K562 (cell line): Measurements from ENCODE around the gene CEACAM8. TPM values are rescaled to one million over a fixed set of nuclear protein-coding genes. Genes with fewer than 3 reads are reported as not detected.

Experiments used
- ATAC-seq: fragments of 200-7000 bp; cut with Tn5 transposase; 3 replicates; pipeline ENCODE4 v1.9.1; 2020; ENCODE audit warnings: moderate library complexity
- BruUV-seq: library from RNA; stranded (reverse); fragments of 400-500 nt; replicated peaks from 2 replicates; lab custom pipeline; 2021; lab: Mats Ljungman, UMichigan
- CTCF ChIA-PET: fragments of 300-600 bp; formaldehyde crosslinking; extraction: SDS; loops from one replicate; lab custom pipeline; 2021; ENCODE audit warnings: low intra/inter-chr PET ratio; lab: Yijun Ruan, JAX
- POLR2A ChIA-PET: fragments of 300-600, 350-650 bp; sonication (Branson Sonifier 250); formaldehyde crosslinking; extraction: SDS; loops from one replicate; lab custom pipeline; 2021; ENCODE audit warnings: antibody characterized with exemption, inconsistent platforms; lab: Yijun Ruan, JAX
- DNase-seq, 4 experiments: peaks; one replicate each; pipeline versions ENCODE4 v3.0.0 to v3.0.0-alpha.2; 2011 to 2018; ENCODE audit warnings: low spot score in 3 of 4, mixed read lengths in 3 of 4; ENCODE audit errors: extremely low read depth in 1 of 4
- FAIRE-seq: peaks from 2 replicates; lab custom pipeline; 2011; peaks lifted over from hg19 to GRCh38; lab: Jason Lieb, UNC
- H2AFZ ChIP-seq: 2 replicates; pipeline ENCODE4 v1.6.0; 2011; ENCODE audit warnings: low read depth, low read length, control low read depth, inconsistent platforms
- H3K27ac ChIP-seq: fragments of 200-600 bp; 3 replicates; pipeline ENCODE4 v1.8.0; 2011; ENCODE audit warnings: low read depth, mild to moderate bottlenecking, control low read depth, inconsistent platforms, low read length, moderate library complexity, mixed read lengths; ENCODE audit errors: extremely low read depth
- H3K27me3 ChIP-seq, 2 experiments: fragments of 300-600 bp in 1 of 2; 2 replicates in 1 of 2; 3 replicates in 1 of 2; pipeline versions ENCODE4 v1.6.0 to v1.8.0; 2011; ENCODE audit warnings: inconsistent platforms in 2 of 2, low read length in 2 of 2, mild to moderate bottlenecking in 1 of 2, mixed read lengths in 1 of 2, moderate library complexity in 1 of 2; ENCODE audit not compliant: control insufficient read depth in 2 of 2, insufficient read depth in 2 of 2
- H3K36me3 ChIP-seq: fragments of 300-600 bp; 3 replicates; pipeline ENCODE4 v1.8.0; 2011; ENCODE audit warnings: mild to moderate bottlenecking, low read length, inconsistent platforms; ENCODE audit not compliant: control insufficient read depth, insufficient read depth
- H3K4me1 ChIP-seq, 2 experiments: fragments of 200-600 bp in 1 of 2; replicated peaks in 1 of 2; 2 replicates in 1 of 2; 3 replicates in 1 of 2; pipeline versions ENCODE4 v1.5.1 to v1.8.0; 2011; ENCODE audit warnings: inconsistent platforms in 2 of 2, low read length in 2 of 2, mild to moderate bottlenecking in 1 of 2, mixed read lengths in 1 of 2, moderate library complexity in 1 of 2; ENCODE audit not compliant: control insufficient read depth in 2 of 2, insufficient read depth in 2 of 2
- H3K4me2 ChIP-seq: 2 replicates; pipeline ENCODE4 v1.6.1; 2011; ENCODE audit warnings: low read length, control low read depth, inconsistent platforms, mixed read lengths; ENCODE audit not compliant: insufficient read depth
- H3K4me3 ChIP-seq: fragments of 200-600 bp; sonication (generic), shearing (Covaris generic); 2 replicates; pipeline ENCODE4 v1.5.1; 2016; ENCODE audit warnings: control low read depth, inconsistent platforms
- H3K79me2 ChIP-seq: fragments of 200-600 bp; 3 replicates; pipeline ENCODE4 v1.8.0; 2011; ENCODE audit warnings: low read length, inconsistent platforms; ENCODE audit not compliant: control insufficient read depth, insufficient read depth
- H3K9ac ChIP-seq, 2 experiments: 2 replicates each; pipeline versions ENCODE4 v1.6.0 to v1.6.1; 2011; ENCODE audit warnings: low read depth in 2 of 2, low read length in 2 of 2, control low read depth in 1 of 2, inconsistent platforms in 1 of 2, mild to moderate bottlenecking in 1 of 2, mixed read lengths in 1 of 2; ENCODE audit not compliant: insufficient read depth in 1 of 2
- H3K9me1 ChIP-seq: one replicate; pipeline ENCODE4 v1.6.0; 2011; ENCODE audit warnings: inconsistent platforms, mild to moderate bottlenecking, low read length, moderate library complexity; ENCODE audit not compliant: control insufficient read depth, insufficient read depth
- H3K9me3 ChIP-seq: replicated peaks from 2 replicates; pipeline ENCODE4 v1.5.1; 2011; ENCODE audit warnings: low read depth, low read length, inconsistent platforms; ENCODE audit not compliant: control insufficient read depth, insufficient read depth
- H4K20me1 ChIP-seq: replicated peaks from 2 replicates; pipeline ENCODE4 v1.6.1; 2011; ENCODE audit warnings: low read length, inconsistent platforms, mixed read lengths; ENCODE audit not compliant: control insufficient read depth, insufficient read depth
- CHD1 ChIP-seq: fragments of 200-600 bp; sonication (generic); IDR thresholded peaks from one replicate; pipeline ENCODE4 v1.6.1; 2012; ENCODE audit warnings: mild to moderate bottlenecking, moderate library complexity, low read length, inconsistent platforms
- DNMT1 ChIP-seq: fragments of 450-650 bp; IDR thresholded peaks from 2 replicates; pipeline ENCODE4 v1.6.1; 2016; ENCODE audit warnings: antibody characterized with exemption, mild to moderate bottlenecking
- GABPA ChIP-seq: fragments of 200-800 bp; sonication (Bioruptor generic); conservative IDR thresholded peaks from 2 replicates; pipeline ENCODE4 v1.6.1; 2016; ENCODE audit warnings: low read depth, missing genetic modification characterization, missing compliant biosample characterization
- GATA2 ChIP-seq: sonication (generic); formaldehyde crosslinking; IDR thresholded peaks from 2 replicates; pipeline ENCODE4 v1.4.0; 2020; ENCODE audit warnings: mild to moderate bottlenecking, missing genetic modification reagents
- GATAD2B ChIP-seq: fragments of 450-650 bp; IDR thresholded peaks from 2 replicates; pipeline ENCODE4 v1.6.1; 2017; ENCODE audit warnings: mild to moderate bottlenecking, borderline replicate concordance
- LCOR ChIP-seq: sonication (generic); formaldehyde crosslinking; IDR thresholded peaks from 2 replicates; pipeline ENCODE4 v1.8.0; 2022; ENCODE audit warnings: mild to moderate bottlenecking, missing genetic modification reagents
- NEUROD1 ChIP-seq: fragments of 150-350 bp; IDR thresholded peaks from 2 replicates; pipeline ENCODE4 v1.6.1; 2014; ENCODE audit warnings: borderline replicate concordance, low read length, low read depth; ENCODE audit not compliant: partially characterized antibody
- NFXL1 ChIP-seq: fragments of 450-650 bp; formaldehyde crosslinking; IDR thresholded peaks from 2 replicates; pipeline ENCODE4 v1.4.0; 2021; ENCODE audit warnings: mild to moderate bottlenecking
- NR2C1 ChIP-seq, 2 experiments: fragments of 450-650 bp; IDR thresholded peaks; 2 replicates each; pipeline ENCODE4 v1.6.1; 2017; ENCODE audit warnings: mild to moderate bottlenecking in 2 of 2, antibody characterized with exemption in 1 of 2, inconsistent platforms in 1 of 2, missing compliant biosample characterization in 1 of 2, missing genetic modification characterization in 1 of 2
- TBP ChIP-seq: optimal IDR thresholded peaks from 2 replicates; pipeline ENCODE3; 2011; ENCODE audit warnings: low read depth, low read length, improper control_type of control experiment
- ZEB2 ChIP-seq: fragments of 450-650 bp; IDR thresholded peaks from 2 replicates; pipeline ENCODE4 v1.6.1; 2016
- ZNF253 ChIP-seq: fragments of 250-450 bp; sonication (Bioruptor Pico); conservative IDR thresholded peaks from 2 replicates; pipeline ENCODE4 v1.6.1; 2021; ENCODE audit warnings: mild to moderate bottlenecking
- ZNF280A ChIP-seq: fragments of 450-650 bp; IDR thresholded peaks from 2 replicates; pipeline ENCODE4 v1.6.1; 2018; ENCODE audit warnings: mild to moderate bottlenecking, low read depth; ENCODE audit not compliant: partially characterized antibody
- WGBS: fragments of 100-300 bp; shearing (Covaris generic); methylation state at CpG from one replicate; pipeline ENCODE4 v1.1.6; 2016; ENCODE audit warnings: low coverage, mixed read lengths; ENCODE audit not compliant: insufficient coverage; ENCODE audit errors: missing lambda C conversion rate; 5-methylcytosine and 5-hydroxymethylcytosine counted together
- in situ Hi-C: fragments of 300-500 bp; cut with MboI; formaldehyde crosslinking; loops from 4 replicates; pipeline ENCODE4 v1.15.0; 2018; ENCODE audit warnings: inconsistent platforms, mixed read lengths
- intact Hi-C: fragments of 100-400 bp; cut with micrococcal nuclease; formaldehyde crosslinking; loops from 2 replicates; pipeline ENCODE4 v1.14.2; 2022
- polyA plus RNA-seq, 8 experiments: library from polyadenylated mRNA; depleted of rRNA in 4 of 8; stranded (reverse) in 5 of 8; unstranded in 3 of 8; fragments of >200 nt; fragmentation: Nextera tagmentation in 2 of 8; fragmentation: Illumina TruSeq in 1 of 8; extraction: Ambion mirVana in 2 of 8; extraction: Trizol in 1 of 8; gene quantifications; 2 replicates each; pipeline versions ENCODE4 v1.2.1 to v1.2.3, GENCODE V29; 2011 to 2014; ENCODE audit warnings: inconsistent platforms in 1 of 8, missing spikeins in 1 of 8
- total RNA-seq, 7 experiments: library from RNA; depleted of rRNA in 6 of 7; stranded (reverse); fragments of >200 nt in 6 of 7; fragmentation: Illumina TruSeq in 2 of 7; extraction: Trizol in 2 of 7; gene quantifications; 2 replicates each; pipeline versions ENCODE4 v1.2.1 to v1.2.3, GENCODE V29; 2011 to 2021; ENCODE audit warnings: low replicate concordance in 1 of 7
- TF ChIP-seq, protein P1 (sequence below): fragments of 450-650 bp; IDR thresholded peaks from 2 replicates; pipeline ENCODE4 v1.6.1; 2016; ENCODE audit warnings: low read depth, mild to moderate bottlenecking, moderate library complexity

The CEACAM8 gene
- total and polyA plus RNA-seq, 9 of the 15 experiments (the other 6 are each of a cell fraction or from before 2014, with no cell fraction given), result not detected

DNA sequence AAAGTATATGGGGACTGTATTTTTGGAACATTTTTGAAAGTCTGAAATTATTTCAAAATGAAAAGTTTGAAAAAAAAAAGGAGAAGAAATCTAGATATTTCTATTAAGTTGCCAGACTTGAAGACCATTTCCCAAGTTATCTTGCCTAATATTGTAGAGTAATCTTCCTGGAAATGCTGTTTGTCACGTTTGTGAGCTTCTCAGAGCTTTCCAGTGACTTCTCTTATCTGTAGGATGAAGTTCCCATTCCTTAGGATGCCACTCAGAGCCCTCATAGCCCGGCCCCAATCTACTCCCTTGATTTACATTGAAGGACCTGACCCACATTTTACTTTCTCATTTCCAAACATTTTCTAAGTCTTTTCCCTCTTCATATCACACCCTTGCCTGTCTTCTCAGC lies 23.6 kb downstream of the CEACAM8 start (continued):
- TF ChIP-seq TBP (no peak), ZNF253 (CRISPR knock-in tag) (no peak), CHD1 (no peak), NEUROD1 (no peak), ZNF280A (no peak), NFXL1 (CRISPR knock-in tag) (no peak), NR2C1 (IDR thresholded peaks at IDR 0.05) (no peak), NR2C1 (tag; IDR thresholded peaks at IDR 0.05) (no peak)
- TF ChIP-seq, protein P1, sequence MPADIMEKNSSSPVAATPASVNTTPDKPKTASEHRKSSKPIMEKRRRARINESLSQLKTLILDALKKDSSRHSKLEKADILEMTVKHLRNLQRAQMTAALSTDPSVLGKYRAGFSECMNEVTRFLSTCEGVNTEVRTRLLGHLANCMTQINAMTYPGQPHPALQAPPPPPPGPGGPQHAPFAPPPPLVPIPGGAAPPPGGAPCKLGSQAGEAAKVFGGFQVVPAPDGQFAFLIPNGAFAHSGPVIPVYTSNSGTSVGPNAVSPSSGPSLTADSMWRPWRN, result no peak

GRCh38 chr19:42569193-42569592 lies 25.5 kb downstream of the CEACAM8 start:
- no peak overlapping the region for H3K9ac ChIP-seq
- no peaks in the 10 kb centered on the region for H3K27me3 ChIP-seq
- ChIA-PET CTCF (interaction anchor here (0.6 kb wide), 1 partner anchor 10 kb away, joined by 6 read pairs; no protein-coding TSS in a partner anchor), POLR2A (no interaction called here)
- FAIRE-seq (no peak), ATAC-seq (no peak), DNase-seq (no peak)
- no TSS peak for BruUV-seq
- intact Hi-C loops (no loop called here), in situ Hi-C loops (no loop called here)
- no peaks in the 10 kb centered on the region for H3K9me3 ChIP-seq
- H2AFZ ChIP-seq, result no peak overlapping the region
- no peak overlapping the region for H3K4me3 ChIP-seq
- no peak overlapping the region for H3K4me2 ChIP-seq
- no peaks in the 10 kb centered on the region for H3K9me1 ChIP-seq
- H3K4me1 ChIP-seq, result no peaks in the 10 kb centered on the region
- TF ChIP-seq LCOR (CRISPR knock-in tag), result no peak
- no peak for TF ChIP-seq GATA2 (CRISPR knock-in tag)
- no peak for TF ChIP-seq ZEB2
- TF ChIP-seq DNMT1, result no peak
- no peak for TF ChIP-seq GABPA (tag)
- TF ChIP-seq GATAD2B, result no peak
- H3K36me3 ChIP-seq, result no peaks in the 10 kb centered on the region
- WGBS, result 6% methylated on average over 2 of the region's 2 CpGs
- H4K20me1 ChIP-seq, result no peaks in the 10 kb centered on the region; the same call in 1 of the 2 replicates
- H3K27ac ChIP-seq, result no peak overlapping the region
- no peaks in the 10 kb centered on the region for H3K79me2 ChIP-seq
